ENCODE data around the gene SCAF1. TPM values are rescaled to one million over a fixed set of nuclear protein-coding genes. Genes with fewer than 3 reads are reported as not detected.

SCAF1 gene
- polyA plus RNA-seq, 3 donors: 0.39 to 7.5 (median 0.68) TPM

- peaks cover 29 to 38% of the 10 kb centered on the region in 2 donors for H3K4me1 ChIP-seq (ENCODE audit: control insufficient read depth in 1 of 2, insufficient read depth in 2 of 2, low read length in 2 of 2)
- Mint-ChIP-seq H3K4me1 (peaks cover 25% of the 10 kb centered on the region), H3K27ac (peak overlapping the region; percentile 98 to 100 (median 100)), H3K36me3 (peaks cover 7 to 12% of the 10 kb centered on the region in 2 donors), H3K9me3 (peaks cover 0 to 2% (median 0%) of the 10 kb centered on the region in 7 donors), H3K4me3 (peak overlapping the region; percentile 96), H3K27me3 (ENCODE audit: low read depth in 3 of 3) (peaks cover 0 to 5% (median 0%) of the 10 kb centered on the region in 3 donors)
- H3K79me2 ChIP-seq (ENCODE audit: insufficient read depth, low read length): peaks cover 37% of the 10 kb centered on the region
- peak; percentile 99 to 100 (median 100) for DNase-seq
- peaks cover 25% of the 10 kb centered on the region for H4K20me1 ChIP-seq (ENCODE audit: insufficient read depth, low read length)
- H3K4me3 ChIP-seq (replicated peaks in 1 of 3; ENCODE audit: low read depth in 2 of 3, low read length in 3 of 3): peak overlapping the region; percentile 92 to 98 (median 93)
- H3K9ac ChIP-seq (ENCODE audit: insufficient read depth, low read length, poor library complexity, severe bottlenecking): peak overlapping the region; percentile 84
- no peak for TF ChIP-seq CTCF (IDR thresholded peaks at IDR 0.05)
- H3K27ac ChIP-seq (ENCODE audit: low read depth in 1 of 2, low read length in 2 of 2): peak overlapping the region; percentile 91 to 98
- WGBS (ENCODE audit: insufficient coverage): under 1% methylated on average over 30 of the region's 34 CpGs
- intact Hi-C loops (cut with micrococcal nuclease): loop anchor here (2.0 to 10.0 kb wide), 7 partner anchors 34 to 205 kb away; partner anchors contain the start of genes PRR12 (in 2 of the 2), RPS11 (in 2 of the 2), SCAF1 (in 2 of the 2) and AKT1S1 (in 1 of the 2)
- no peaks in the 10 kb centered on the region for H3K27me3 ChIP-seq (ENCODE audit: control insufficient read depth in 2 of 2, insufficient read depth in 2 of 2, low read length in 2 of 2)
- peaks cover 2 to 6% of the 10 kb centered on the region in 2 donors for H3K36me3 ChIP-seq (replicated peaks in 1 of 2; ENCODE audit: control insufficient read depth in 1 of 2, insufficient read depth in 2 of 2, low read length in 2 of 2)
- H3K9me3 ChIP-seq (replicated peaks in 1 of 2; ENCODE audit: control insufficient read depth in 1 of 2, insufficient read depth in 1 of 2, low read length in 2 of 2): no peaks in the 10 kb centered on the region
- H3K4me2 ChIP-seq (replicated peaks; ENCODE audit: extremely low read depth, low read length, poor library complexity, severe bottlenecking): peak overlapping the region; percentile 100
- H2AFZ ChIP-seq (ENCODE audit: insufficient read depth, low read depth, low read length, poor library complexity, severe bottlenecking): peak overlapping the region; percentile 79
Observed at GRCh38 chr19:49676784-49677230, 34.8 kb downstream of the SCAF1 start.

DNA sequence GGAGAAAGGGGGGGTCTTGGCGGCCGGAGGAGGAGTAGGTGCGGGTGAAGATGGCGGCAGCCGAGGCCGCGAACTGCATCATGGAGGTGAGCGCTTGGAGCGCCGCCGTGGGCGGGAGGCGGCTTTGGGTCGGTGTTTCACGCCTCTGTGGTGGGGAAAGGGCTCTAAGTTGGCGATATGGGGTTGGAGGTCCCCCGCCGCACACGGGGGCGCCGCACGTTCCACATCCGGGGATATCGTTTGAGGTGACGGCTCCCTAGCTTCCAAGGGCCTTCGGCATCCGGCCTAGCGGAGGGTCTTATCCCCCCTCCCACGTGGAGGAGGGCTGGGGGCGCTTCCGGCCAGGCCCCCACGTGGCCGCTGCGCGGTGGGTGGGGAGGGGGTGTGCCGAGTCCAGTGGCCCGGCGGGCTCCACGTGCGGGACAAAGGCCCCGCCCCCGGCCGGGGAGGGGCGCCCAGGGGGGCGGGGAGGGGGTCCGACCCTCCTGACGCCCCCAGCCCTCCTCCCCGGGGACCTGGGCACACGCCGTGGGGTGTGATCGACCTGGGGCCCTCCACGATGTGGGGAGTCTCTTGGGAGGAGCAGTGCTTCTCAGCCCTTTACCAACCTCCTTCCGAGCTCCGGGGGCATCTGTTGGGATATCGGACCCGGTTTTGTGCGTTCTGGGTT, 35.4 kb downstream of the SCAF1 start, which contains the start of gene PRMT1:
Gene PRMT1, plus strand, starts transcription at position 41 of the 670 bp plus-strand sequence. Its CDS starts 10 bp downstream, at position 51.
- Mint-ChIP-seq H3K27ac (peak within 1 kb of the TSS; percentile 98 to 100 (median 100)), H3K27me3 (ENCODE audit: low read depth in 3 of 3) (peaks cover 0 to 5% (median 0%) of the 10 kb centered on the region in 3 donors), H3K36me3 (peaks cover 13 to 17% of the 10 kb centered on the region in 2 donors), H3K9me3 (peaks cover 0 to 2% (median 0%) of the 10 kb centered on the region in 7 donors), H3K4me1 (peaks cover 19% of the 10 kb centered on the region), H3K4me3 (peak within 1 kb of the TSS; percentile 96)
- peaks cover 24 to 38% of the 10 kb centered on the region in 2 donors for H3K4me1 ChIP-seq (ENCODE audit: control insufficient read depth in 1 of 2, insufficient read depth in 2 of 2, low read length in 2 of 2)
- H3K9ac ChIP-seq (ENCODE audit: insufficient read depth, low read length, poor library complexity, severe bottlenecking): peak within 1 kb of the TSS; percentile 84
- no peaks in the 10 kb centered on the region for H3K9me3 ChIP-seq (replicated peaks in 1 of 2; ENCODE audit: control insufficient read depth in 1 of 2, insufficient read depth in 1 of 2, low read length in 2 of 2)
- H3K27me3 ChIP-seq (ENCODE audit: control insufficient read depth in 2 of 2, insufficient read depth in 2 of 2, low read length in 2 of 2): no peaks in the 10 kb centered on the region
- TF ChIP-seq CTCF (IDR thresholded peaks at IDR 0.05): no peak
- peak within 1 kb of the TSS; percentile 100 for H3K4me2 ChIP-seq (replicated peaks; ENCODE audit: extremely low read depth, low read length, poor library complexity, severe bottlenecking)
- intact Hi-C loops (cut with micrococcal nuclease): loop anchor here (2.0 to 10.0 kb wide), 7 partner anchors 35 to 205 kb away; partner anchors contain the start of genes PRR12 (in 2 of the 2), RPS11 (in 2 of the 2), SCAF1 (in 2 of the 2) and AKT1S1 (in 1 of the 2)
- H3K36me3 ChIP-seq (replicated peaks in 1 of 2; ENCODE audit: control insufficient read depth in 1 of 2, insufficient read depth in 2 of 2, low read length in 2 of 2): peaks cover 7 to 8% of the 10 kb centered on the region in 2 donors
- peak within 1 kb of the TSS; percentile 92 to 98 (median 93) for H3K4me3 ChIP-seq (replicated peaks in 1 of 3; ENCODE audit: low read depth in 2 of 3, low read length in 3 of 3)
- 0% methylated on average over 27 of the region's 57 CpGs for WGBS (ENCODE audit: insufficient coverage)
- peaks cover 25% of the 10 kb centered on the region for H4K20me1 ChIP-seq (ENCODE audit: insufficient read depth, low read length)
- H3K27ac ChIP-seq (ENCODE audit: low read depth in 1 of 2, low read length in 2 of 2): peak within 1 kb of the TSS; percentile 91 to 98
- H2AFZ ChIP-seq (ENCODE audit: insufficient read depth, low read depth, low read length, poor library complexity, severe bottlenecking): peak within 1 kb of the TSS; percentile 79
- H3K79me2 ChIP-seq (ENCODE audit: insufficient read depth, low read length): peaks cover 37% of the 10 kb centered on the region
- no peak for DNase-seq

Data from CD14-positive monocyte (primary cell).